Pancreas (tissue), 10 donors: Measurements from ENCODE around the gene SDHA. TPM values are rescaled to one million over a fixed set of nuclear protein-coding genes. Genes with fewer than 3 reads are reported as not detected.
A peak's percentile ranks its signal among the peaks of the same experiment; 100 is the strongest.
"Not testable (repeated sequence)": the region's sequence is repeated elsewhere in the genome, so short reads cannot be mapped to it uniquely, and the experiment has no call there.

ENCODE experiments used
- ATAC-seq, 4 donors: fragments of 200-7000 bp; cut with Tn5 transposase; one replicate each; pipeline versions ENCODE4 v1.8.0 to v1.9.1; 2020; ENCODE audit warnings: mild to moderate bottlenecking in 4 of 4, moderate library complexity in 4 of 4
- DNase-seq, 6 donors: peaks; one replicate each; pipeline ENCODE4 v3.0.0-alpha.2; 2020
- FAIRE-seq: peaks from 2 replicates; lab custom pipeline; 2012; peaks lifted over from hg19 to GRCh38; lab: Jason Lieb, UNC
- H3K27ac ChIP-seq, 4 donors: fragments of 200-600 bp; sonication (generic); 1 replicate in 3 of 4; 2 replicates in 1 of 4; pipeline versions ENCODE4 v1.5.0 to v1.8.0; 2020
- H3K27me3 ChIP-seq, 4 donors: fragments of 200-600 bp; one replicate each; pipeline ENCODE4 v1.8.0; 2021
- H3K36me3 ChIP-seq, 3 donors: fragments of 200-600 bp; sonication (generic) in 1 of 3; one replicate each; pipeline versions ENCODE4 v1.5.0 to v1.8.0; 2020 to 2021
- H3K4me1 ChIP-seq, 3 donors: fragments of 200-600 bp; one replicate each; pipeline ENCODE4 v1.8.0; 2021
- H3K4me3 ChIP-seq, 4 donors: fragments of 200-600 bp; sonication (generic) in 2 of 4; one replicate each; pipeline versions ENCODE4 v1.5.0 to v1.8.0; 2020 to 2021
- H3K9me3 ChIP-seq, 4 donors: fragments of 200-600 bp; one replicate each; pipeline ENCODE4 v1.8.0; 2021
- CTCF ChIP-seq, 4 donors: fragments of 200-600 bp; sonication (generic) in 3 of 4; IDR thresholded peaks; one replicate each; pipeline versions ENCODE4 v1.5.0 to v1.8.0; 2021; ENCODE audit warnings: antibody characterized with exemption in 4 of 4
- WGBS, 2 donors: extraction: QIAGEN DNeasy Blood & Tissue Kit; methylation state at CpG; one replicate each; pipeline ENCODE4 v1.1.7; 2013; 5-methylcytosine and 5-hydroxymethylcytosine counted together
- intact Hi-C, 3 donors: fragments of 100-400 bp; cut with DNase I; formaldehyde crosslinking; loops; one replicate each; pipeline versions ENCODE4 v1.11.1 to v1.14.2; 2022
- polyA plus RNA-seq, 2 donors: library from polyadenylated mRNA; stranded (reverse); fragments of 200-250 nt; gene quantifications; one replicate each; pipeline ENCODE4 v1.2.3, GENCODE V29; 2013
- total RNA-seq, 6 donors: library from RNA; stranded (reverse); fragmentation: NEBNext Ultra II Directional in 4 of 6; extraction: Animal tissue kit (Norgen Biotek cat#: 25700) in 4 of 6; gene quantifications; one replicate each; pipeline versions ENCODE4 v1.2.1 to v1.2.4, GENCODE V29; 2021 to 2023
- donor health status: healthy with polysubstance abuse.
- donor health status: DM: no; HTN: no; CAD: no; lungs with moderate emphysema.
- donor health status: DM: no; HTN: no; CAD: no.
- donor health status: control.
- donor health status: control.
- donor health status: Bipolar disorder and iron deficiency.
- donor health status: DM: yes; HTN: yes; CAD: no.
- donor health status: DM: no; HTN: no; CAD: no.
- donor health status: DM: no; HTN: no; CAD: no.
- donor health status: DM: yes; HTN: yes; CAD: no.

SDHA gene
- total and polyA plus RNA-seq, 8 donors, result 37.9 to 69.4 (median 53.1) TPM

- intact Hi-C loops, result no loop called here
- Histone ChIP-seq H3K27me3 (no peaks in the 10 kb centered on the region), H3K9me3 (no peaks in the 10 kb centered on the region), H3K36me3 (peaks cover 0 to 26% (median 0%) of the 10 kb centered on the region in 3 donors), H3K27ac (no peak overlapping the region), H3K4me3 (no peak overlapping the region), H3K4me1 (no peaks in the 10 kb centered on the region)
- no peak for TF ChIP-seq CTCF (IDR thresholded peaks at IDR 0.05)
- ATAC-seq, result peak in 1 of 4 donors; percentile 79
- no peak for FAIRE-seq
- DNase-seq, result no peak
- 83 to 94% methylated on average over 13 of the region's 13 CpGs for WGBS, 2 donors
Measured at GRCh38 chr5:257148-257547, 39.0 kb downstream of the SDHA start.

- intact Hi-C loops, H3K36me3 ChIP-seq, H3K9me3 ChIP-seq, DNase-seq, FAIRE-seq, H3K27ac ChIP-seq, H3K27me3 ChIP-seq, H3K4me3 ChIP-seq, H3K4me1 ChIP-seq: not testable (repeated sequence)
- 80 to 89% methylated on average over 9 of the region's 9 CpGs for WGBS, 2 donors
- ATAC-seq, result peak in 3 of 4 donors; percentile 24 to 79 (median 69)
Measured at GRCh38 chr5:263275-263974, 45.3 kb downstream of the SDHA start.

- Histone ChIP-seq H3K4me3 (no peak overlapping the region), H3K27me3 (no peaks in the 10 kb centered on the region), H3K36me3 (no peaks in the 10 kb centered on the region), H3K9me3 (no peaks in the 10 kb centered on the region), H3K27ac (no peak overlapping the region), H3K4me1 (no peaks in the 10 kb centered on the region)
- no peak for TF ChIP-seq CTCF (IDR thresholded peaks at IDR 0.05)
- FAIRE-seq, result no peak
- WGBS, 2 donors, result 86 to 93% methylated on average over 10 of the region's 10 CpGs
- no peak for DNase-seq
- no peak for ATAC-seq
- intact Hi-C loops, result no loop called here
Measured at GRCh38 chr5:264338-264737, 46.2 kb downstream of the SDHA start.

GRCh38 chr5:266311-267026 lies 48.3 kb downstream of the SDHA start:
- intact Hi-C loops, DNase-seq, H3K9me3 ChIP-seq, FAIRE-seq, H3K27ac ChIP-seq, H3K27me3 ChIP-seq, H3K4me3 ChIP-seq, H3K36me3 ChIP-seq, ATAC-seq, H3K4me1 ChIP-seq: not testable (repeated sequence)
- WGBS, 2 donors, result 79 to 94% methylated on average over 19 of the region's 19 CpGs

GRCh38 chr5:267716-268115 lies 49.6 kb downstream of the SDHA start:
- H3K4me1 ChIP-seq, result no peaks in the 10 kb centered on the region
- DNase-seq (no peak), FAIRE-seq (no peak), ATAC-seq (no peak)
- no peaks in the 10 kb centered on the region for H3K27me3 ChIP-seq
- no peaks in the 10 kb centered on the region for H3K9me3 ChIP-seq
- no peak overlapping the region for H3K4me3 ChIP-seq
- 95 to 96% methylated on average over 1 of the region's 1 CpG for WGBS, 2 donors
- H3K36me3 ChIP-seq, result no peaks in the 10 kb centered on the region
- intact Hi-C loops, result no loop called here
- no peak for TF ChIP-seq CTCF (IDR thresholded peaks at IDR 0.05)
- no peak overlapping the region for H3K27ac ChIP-seq

- H3K4me3 ChIP-seq, result peak overlapping the region in 2 of 4 donors; percentile 62 to 100
- H3K4me1 ChIP-seq, result no peaks in the 10 kb centered on the region
- peak in 5 of 6 donors; percentile 15 to 66 (median 39) for DNase-seq
- no peak for TF ChIP-seq CTCF (IDR thresholded peaks at IDR 0.05)
- FAIRE-seq, result no peak
- H3K27ac ChIP-seq, result peak overlapping the region in 3 of 4 donors; percentile 68 to 86 (median 82)
- no peak for ATAC-seq
- 66 to 84% methylated on average over 17 of the region's 17 CpGs for WGBS, 2 donors
- intact Hi-C loops, result no loop called here
- no peaks in the 10 kb centered on the region for H3K9me3 ChIP-seq
- no peaks in the 10 kb centered on the region for H3K27me3 ChIP-seq
- no peaks in the 10 kb centered on the region for H3K36me3 ChIP-seq
Measured at GRCh38 chr5:270340-270739, 52.2 kb downstream of the SDHA start.

GRCh38 chr5:271828-272167 lies 53.7 kb downstream of the SDHA start:
- FAIRE-seq, intact Hi-C loops, H3K27me3 ChIP-seq, H3K36me3 ChIP-seq, H3K9me3 ChIP-seq, H3K4me1 ChIP-seq, DNase-seq, ATAC-seq: not testable (repeated sequence)
- WGBS, 2 donors, result 0 to 2% methylated on average over 24 to 41 of the region's 41 CpGs
- peak overlapping the region; percentile 61 to 100 (median 78) for H3K4me3 ChIP-seq
- peak overlapping the region; percentile 49 to 86 (median 76) for H3K27ac ChIP-seq

GRCh38 chr5:273091-273490 lies 55.0 kb downstream of the SDHA start:
- ATAC-seq, intact Hi-C loops, H3K9me3 ChIP-seq, H3K4me1 ChIP-seq, DNase-seq, FAIRE-seq, H3K36me3 ChIP-seq, H3K27me3 ChIP-seq, H3K27ac ChIP-seq: not testable (repeated sequence)
- peak overlapping the region in 1 of 4 donors; percentile 100 for H3K4me3 ChIP-seq
- 68 to 78% methylated on average over 8 to 9 of the region's 9 CpGs for WGBS, 2 donors
